ENCODE data around the gene FHOD1. TPM values are rescaled to one million over a fixed set of nuclear protein-coding genes. Genes with fewer than 3 reads are reported as not detected.

The FHOD1 gene
- total and polyA plus RNA-seq, 2 of the 13 experiments (the other 11 are each of a cell fraction or from before 2014, with no cell fraction given) = 20.0 to 20.8 TPM

DNA sequence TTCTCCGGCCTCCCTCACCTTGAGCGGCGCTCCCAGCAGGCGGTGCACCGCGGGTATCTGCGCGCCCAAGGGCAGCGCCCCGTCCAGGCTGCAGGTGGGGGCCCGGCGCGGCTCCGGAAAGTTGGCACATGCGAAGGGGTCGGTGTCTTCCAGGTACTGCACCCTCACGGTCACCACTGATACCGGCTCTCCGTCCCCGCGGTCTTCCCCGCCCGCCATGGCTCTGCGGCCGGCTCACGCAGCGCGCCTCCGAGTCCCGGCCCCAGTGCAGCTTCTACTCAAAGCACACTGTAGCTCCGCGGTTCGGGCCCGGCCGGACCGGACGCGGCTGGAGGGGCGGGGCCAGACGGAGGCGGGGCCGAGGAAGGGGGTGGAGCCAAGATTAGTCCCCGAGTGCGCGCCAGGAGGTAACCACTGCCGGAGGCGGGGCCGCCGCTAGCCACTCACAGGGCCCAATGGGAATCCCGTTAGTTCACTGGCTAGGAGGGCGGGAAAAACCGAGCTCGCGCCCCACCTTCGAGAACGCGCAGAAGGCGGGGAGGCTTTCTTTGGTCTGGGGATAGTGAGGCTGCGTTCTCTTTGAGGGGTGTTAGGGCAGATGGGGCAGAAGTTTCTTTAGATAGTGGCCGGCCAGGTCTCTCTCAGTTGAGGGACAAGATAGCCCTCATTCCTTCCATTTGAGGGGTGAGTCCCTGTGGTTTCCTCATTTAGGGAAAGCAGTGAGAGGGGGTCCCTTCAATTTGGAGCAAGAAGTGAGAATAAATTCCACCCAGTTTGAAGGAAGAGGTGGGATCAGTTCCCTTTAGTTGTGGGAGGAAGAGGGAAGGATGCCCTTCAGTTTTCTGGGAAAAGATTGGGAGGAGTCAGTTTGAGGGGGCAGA, at the start of gene FHOD1 (continued):
- TF ChIP-seq, protein P1, sequence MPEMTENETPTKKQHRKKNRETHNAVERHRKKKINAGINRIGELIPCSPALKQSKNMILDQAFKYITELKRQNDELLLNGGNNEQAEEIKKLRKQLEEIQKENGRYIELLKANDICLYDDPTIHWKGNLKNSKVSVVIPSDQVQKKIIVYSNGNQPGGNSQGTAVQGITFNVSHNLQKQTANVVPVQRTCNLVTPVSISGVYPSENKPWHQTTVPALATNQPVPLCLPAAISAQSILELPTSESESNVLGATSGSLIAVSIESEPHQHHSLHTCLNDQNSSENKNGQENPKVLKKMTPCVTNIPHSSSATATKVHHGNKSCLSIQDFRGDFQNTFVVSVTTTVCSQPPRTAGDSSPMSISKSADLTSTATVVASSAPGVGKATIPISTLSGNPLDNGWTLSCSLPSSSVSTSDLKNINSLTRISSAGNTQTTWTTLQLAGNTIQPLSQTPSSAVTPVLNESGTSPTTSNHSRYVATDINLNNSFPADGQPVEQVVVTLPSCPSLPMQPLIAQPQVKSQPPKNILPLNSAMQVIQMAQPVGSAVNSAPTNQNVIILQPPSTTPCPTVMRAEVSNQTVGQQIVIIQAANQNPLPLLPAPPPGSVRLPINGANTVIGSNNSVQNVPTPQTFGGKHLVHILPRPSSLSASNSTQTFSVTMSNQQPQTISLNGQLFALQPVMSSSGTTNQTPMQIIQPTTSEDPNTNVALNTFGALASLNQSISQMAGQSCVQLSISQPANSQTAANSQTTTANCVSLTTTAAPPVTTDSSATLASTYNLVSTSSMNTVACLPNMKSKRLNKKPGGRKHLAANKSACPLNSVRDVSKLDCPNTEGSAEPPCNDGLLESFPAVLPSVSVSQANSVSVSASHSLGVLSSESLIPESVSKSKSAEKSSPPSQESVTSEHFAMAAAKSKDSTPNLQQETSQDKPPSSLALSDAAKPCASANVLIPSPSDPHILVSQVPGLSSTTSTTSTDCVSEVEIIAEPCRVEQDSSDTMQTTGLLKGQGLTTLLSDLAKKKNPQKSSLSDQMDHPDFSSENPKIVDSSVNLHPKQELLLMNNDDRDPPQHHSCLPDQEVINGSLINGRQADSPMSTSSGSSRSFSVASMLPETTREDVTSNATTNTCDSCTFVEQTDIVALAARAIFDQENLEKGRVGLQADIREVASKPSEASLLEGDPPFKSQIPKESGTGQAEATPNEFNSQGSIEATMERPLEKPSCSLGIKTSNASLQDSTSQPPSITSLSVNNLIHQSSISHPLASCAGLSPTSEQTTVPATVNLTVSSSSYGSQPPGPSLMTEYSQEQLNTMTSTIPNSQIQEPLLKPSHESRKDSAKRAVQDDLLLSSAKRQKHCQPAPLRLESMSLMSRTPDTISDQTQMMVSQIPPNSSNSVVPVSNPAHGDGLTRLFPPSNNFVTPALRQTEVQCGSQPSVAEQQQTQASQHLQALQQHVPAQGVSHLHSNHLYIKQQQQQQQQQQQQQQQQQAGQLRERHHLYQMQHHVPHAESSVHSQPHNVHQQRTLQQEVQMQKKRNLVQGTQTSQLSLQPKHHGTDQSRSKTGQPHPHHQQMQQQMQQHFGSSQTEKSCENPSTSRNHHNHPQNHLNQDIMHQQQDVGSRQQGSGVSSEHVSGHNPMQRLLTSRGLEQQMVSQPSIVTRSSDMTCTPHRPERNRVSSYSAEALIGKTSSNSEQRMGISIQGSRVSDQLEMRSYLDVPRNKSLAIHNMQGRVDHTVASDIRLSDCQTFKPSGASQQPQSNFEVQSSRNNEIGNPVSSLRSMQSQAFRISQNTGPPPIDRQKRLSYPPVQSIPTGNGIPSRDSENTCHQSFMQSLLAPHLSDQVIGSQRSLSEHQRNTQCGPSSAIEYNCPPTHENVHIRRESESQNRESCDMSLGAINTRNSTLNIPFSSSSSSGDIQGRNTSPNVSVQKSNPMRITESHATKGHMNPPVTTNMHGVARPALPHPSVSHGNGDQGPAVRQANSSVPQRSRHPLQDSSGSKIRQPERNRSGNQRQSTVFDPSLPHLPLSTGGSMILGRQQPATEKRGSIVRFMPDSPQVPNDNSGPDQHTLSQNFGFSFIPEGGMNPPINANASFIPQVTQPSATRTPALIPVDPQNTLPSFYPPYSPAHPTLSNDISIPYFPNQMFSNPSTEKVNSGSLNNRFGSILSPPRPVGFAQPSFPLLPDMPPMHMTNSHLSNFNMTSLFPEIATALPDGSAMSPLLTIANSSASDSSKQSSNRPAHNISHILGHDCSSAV (CRISPR knock-in tag; IDR thresholded peaks at IDR 0.05; ENCODE audit: borderline replicate concordance) = no peak
- TF ChIP-seq, protein P2, sequence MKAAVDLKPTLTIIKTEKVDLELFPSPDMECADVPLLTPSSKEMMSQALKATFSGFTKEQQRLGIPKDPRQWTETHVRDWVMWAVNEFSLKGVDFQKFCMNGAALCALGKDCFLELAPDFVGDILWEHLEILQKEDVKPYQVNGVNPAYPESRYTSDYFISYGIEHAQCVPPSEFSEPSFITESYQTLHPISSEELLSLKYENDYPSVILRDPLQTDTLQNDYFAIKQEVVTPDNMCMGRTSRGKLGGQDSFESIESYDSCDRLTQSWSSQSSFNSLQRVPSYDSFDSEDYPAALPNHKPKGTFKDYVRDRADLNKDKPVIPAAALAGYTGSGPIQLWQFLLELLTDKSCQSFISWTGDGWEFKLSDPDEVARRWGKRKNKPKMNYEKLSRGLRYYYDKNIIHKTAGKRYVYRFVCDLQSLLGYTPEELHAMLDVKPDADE (CRISPR knock-in tag; IDR thresholded peaks at IDR 0.05) = no peak
- TF ChIP-seq TMF1 (CRISPR knock-in tag; IDR thresholded peaks at IDR 0.05; ENCODE audit: low read depth) = peak; percentile 83; the same call in 1 of the 2 replicates
- TF ChIP-seq RFX3 (CRISPR knock-in tag; IDR thresholded peaks at IDR 0.05) = no peak
- peak; percentile 70 for TF ChIP-seq ZFP36L1 (CRISPR knock-in tag; IDR thresholded peaks at IDR 0.05)
- peak; percentile 44; the same call in 1 of the 2 replicates for TF ChIP-seq ZNF768 (CRISPR knock-in tag; IDR thresholded peaks at IDR 0.05)
- TF ChIP-seq ZNF17 (CRISPR knock-in tag; IDR thresholded peaks at IDR 0.05) = no peak
- peak; percentile 53 for TF ChIP-seq ZNF18 (CRISPR knock-in tag; IDR thresholded peaks at IDR 0.05; ENCODE audit: insufficient replicate concordance)
- peak; percentile 65; the same call in 1 of the 2 replicates for TF ChIP-seq ZNF136 (CRISPR knock-in tag; IDR thresholded peaks at IDR 0.05; ENCODE audit: low read depth)
- TF ChIP-seq TRIM24 (CRISPR knock-in tag; IDR thresholded peaks at IDR 0.05) = no peak
- TF ChIP-seq ZNF615 (CRISPR knock-in tag; IDR thresholded peaks at IDR 0.05; ENCODE audit: borderline replicate concordance) = no peak
- no peak for TF ChIP-seq FOXA1 (IDR thresholded peaks at IDR 0.05)
- no peak for TF ChIP-seq FOXA1 (CRISPR knock-in tag; IDR thresholded peaks at IDR 0.05)
- no peak; the same call in 1 of the 2 replicates for TF ChIP-seq ZZZ3 (CRISPR knock-in tag; IDR thresholded peaks at IDR 0.05; ENCODE audit: borderline replicate concordance)
- no peak for TF ChIP-seq DDIT3 (CRISPR knock-in tag; IDR thresholded peaks at IDR 0.05)
- TF ChIP-seq MED8 (CRISPR knock-in tag; IDR thresholded peaks at IDR 0.05; ENCODE audit: insufficient replicate concordance) = no peak
- peak; percentile 16; the same call in 1 of the 2 replicates for TF ChIP-seq REXO4 (CRISPR knock-in tag; IDR thresholded peaks at IDR 0.05; ENCODE audit: borderline replicate concordance)
- no peak for TF ChIP-seq EZH2 (conservative IDR thresholded peaks at IDR 0.05; ENCODE audit: low read depth, low read length)
